PC-9 (cell line): ENCODE data around the gene SAMM50. TPM values are rescaled to one million over a fixed set of nuclear protein-coding genes. Genes with fewer than 3 reads are reported as not detected.
A peak's percentile ranks its signal among the peaks of the same experiment; 100 is the strongest.

Source experiments
- BruUV-seq: library from RNA; stranded (reverse); fragments of 400-500 nt; replicated peaks from 2 replicates; lab custom pipeline; 2021; lab: Mats Ljungman, UMichigan
- CTCF ChIA-PET: fragments of 300-600 bp; sonication (Branson Sonifier 250); formaldehyde crosslinking; loops from one replicate; lab custom pipeline; 2022; ENCODE audit warnings: antibody characterized with exemption; lab: Charles Lee
- POLR2A ChIA-PET: fragments of 300-600 bp; sonication (Branson Sonifier 250); formaldehyde crosslinking; loops from one replicate; lab custom pipeline; 2022; ENCODE audit warnings: antibody characterized with exemption; ENCODE audit not compliant: unreplicated experiment; lab: Charles Lee
- DNase-seq, 2 experiments: peaks; one replicate each; pipeline versions ENCODE4 v3.0.0 to v3.0.0-alpha.2; 2015 to 2022; ENCODE audit warnings: mixed read lengths in 1 of 2
- H2AFZ ChIP-seq: fragments of 200-600 bp; sonication (generic); 2 replicates; pipeline ENCODE4 v1.8.1; 2017; ENCODE audit warnings: antibody characterized with exemption
- H3F3A ChIP-seq: fragments of 200-600 bp; sonication (generic); 2 replicates; pipeline ENCODE4 v1.8.1; 2017; ENCODE audit warnings: antibody characterized with exemption, mild to moderate bottlenecking, low read depth; ENCODE audit not compliant: insufficient read depth
- H3K27ac ChIP-seq: fragments of 200-600 bp; sonication (generic); 2 replicates; pipeline ENCODE4 v1.6.1; 2016; ENCODE audit warnings: mixed run types
- H3K27me3 ChIP-seq: fragments of 200-600 bp; sonication (generic); 2 replicates; pipeline ENCODE4 v1.6.1; 2016; ENCODE audit warnings: low read depth, mixed run types; ENCODE audit not compliant: insufficient read depth
- H3K36me3 ChIP-seq: fragments of 200-600 bp; sonication (generic); 2 replicates; pipeline ENCODE4 v1.6.1; 2016; ENCODE audit warnings: low read depth, mixed run types
- H3K4me1 ChIP-seq: fragments of 200-600 bp; sonication (generic); replicated peaks from 2 replicates; pipeline ENCODE4 v1.6.1; 2016; ENCODE audit warnings: mixed run types; ENCODE audit not compliant: insufficient read depth
- H3K4me2 ChIP-seq: fragments of 200-600 bp; sonication (generic); 2 replicates; pipeline ENCODE4 v1.6.1; 2017; ENCODE audit warnings: mixed run types
- H3K4me3 ChIP-seq: fragments of 200-600 bp; sonication (generic); 2 replicates; pipeline ENCODE4 v1.6.1; 2016; ENCODE audit warnings: mixed run types
- H3K79me2 ChIP-seq: fragments of 200-600 bp; sonication (generic); 2 replicates; pipeline ENCODE4 v1.6.1; 2017; ENCODE audit warnings: low read depth, mixed run types
- H3K9me2 ChIP-seq: fragments of 200-600 bp; sonication (generic); 2 replicates; pipeline ENCODE4 v1.8.1; 2017; ENCODE audit warnings: mild to moderate bottlenecking; ENCODE audit not compliant: insufficient read depth
- H3K9me3 ChIP-seq: fragments of 200-600 bp; sonication (generic); 2 replicates; pipeline ENCODE4 v1.8.1; 2016; ENCODE audit warnings: low read depth; ENCODE audit not compliant: insufficient read depth
- H4K20me1 ChIP-seq: fragments of 200-600 bp; sonication (generic); 2 replicates; pipeline ENCODE4 v1.8.1; 2017; ENCODE audit not compliant: insufficient read depth
- EZH2 ChIP-seq: fragments of 200-600 bp; sonication (generic); IDR thresholded peaks from 2 replicates; pipeline ENCODE4 v1.8.0; 2017; ENCODE audit warnings: antibody characterized with exemption, low read depth
- intact Hi-C: fragments of 100-400 bp; cut with micrococcal nuclease; formaldehyde crosslinking; loops from one replicate; pipeline ENCODE4 v1.10.0; 2022; ENCODE audit not compliant: unreplicated experiment
- total RNA-seq: library from RNA; stranded (reverse); gene quantifications from 2 replicates; pipeline ENCODE4 v1.2.3, GENCODE V29; 2021
- TF ChIP-seq, protein P1 (sequence below): fragments of 200-600 bp; sonication (generic); conservative IDR thresholded peaks from 2 replicates; pipeline ENCODE4 v1.6.1; 2017; ENCODE audit warnings: mixed run types, antibody characterized with exemption, mild to moderate bottlenecking, moderate library complexity

SAMM50 gene
- total RNA-seq, 1 experiment from 2014 or later: 73.9 TPM

DNA sequence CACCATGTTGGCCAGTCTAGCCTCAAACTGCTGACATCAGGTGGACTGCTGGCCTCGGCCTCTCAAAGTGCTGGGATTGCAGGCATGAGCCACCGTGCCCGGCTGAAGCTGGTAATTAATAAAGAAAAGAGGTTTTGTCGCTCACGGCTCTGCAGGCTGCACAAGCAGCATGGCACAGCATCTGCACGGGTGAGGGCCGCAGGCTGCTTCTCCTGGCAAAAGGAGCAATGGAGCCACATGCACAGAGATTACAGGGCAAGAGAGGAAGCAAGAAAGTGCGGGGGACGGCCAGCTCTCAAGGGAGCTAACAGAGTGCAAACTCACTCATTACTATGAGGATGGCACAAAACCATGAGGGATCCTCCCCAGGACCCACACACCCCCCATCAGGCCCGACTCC lies 64.2 kb downstream of the SAMM50 start:
- no peak for DNase-seq
- CTCF ChIA-PET: no interaction called here
- Histone ChIP-seq H3K4me2 (no peak overlapping the region), H3K36me3 (no peaks in the 10 kb centered on the region), H3K4me3 (no peak overlapping the region), H3K79me2 (peaks cover 6% of the 10 kb centered on the region; the same call in 1 of the 2 replicates), H3K27me3 (no peaks in the 10 kb centered on the region), H3K9me2 (no peaks in the 10 kb centered on the region), H4K20me1 (no peaks in the 10 kb centered on the region), H3K4me1 (peaks cover 5% of the 10 kb centered on the region), H3K9me3 (no peaks in the 10 kb centered on the region), H2AFZ (no peak overlapping the region), H3F3A (no peaks in the 10 kb centered on the region), H3K27ac (no peak overlapping the region)
- no TSS peak for BruUV-seq
- POLR2A ChIA-PET: no interaction called here
- no peak for TF ChIP-seq EZH2
- TF ChIP-seq, protein P1, sequence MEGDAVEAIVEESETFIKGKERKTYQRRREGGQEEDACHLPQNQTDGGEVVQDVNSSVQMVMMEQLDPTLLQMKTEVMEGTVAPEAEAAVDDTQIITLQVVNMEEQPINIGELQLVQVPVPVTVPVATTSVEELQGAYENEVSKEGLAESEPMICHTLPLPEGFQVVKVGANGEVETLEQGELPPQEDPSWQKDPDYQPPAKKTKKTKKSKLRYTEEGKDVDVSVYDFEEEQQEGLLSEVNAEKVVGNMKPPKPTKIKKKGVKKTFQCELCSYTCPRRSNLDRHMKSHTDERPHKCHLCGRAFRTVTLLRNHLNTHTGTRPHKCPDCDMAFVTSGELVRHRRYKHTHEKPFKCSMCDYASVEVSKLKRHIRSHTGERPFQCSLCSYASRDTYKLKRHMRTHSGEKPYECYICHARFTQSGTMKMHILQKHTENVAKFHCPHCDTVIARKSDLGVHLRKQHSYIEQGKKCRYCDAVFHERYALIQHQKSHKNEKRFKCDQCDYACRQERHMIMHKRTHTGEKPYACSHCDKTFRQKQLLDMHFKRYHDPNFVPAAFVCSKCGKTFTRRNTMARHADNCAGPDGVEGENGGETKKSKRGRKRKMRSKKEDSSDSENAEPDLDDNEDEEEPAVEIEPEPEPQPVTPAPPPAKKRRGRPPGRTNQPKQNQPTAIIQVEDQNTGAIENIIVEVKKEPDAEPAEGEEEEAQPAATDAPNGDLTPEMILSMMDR: no peak
- intact Hi-C loops: no loop called here

DNA sequence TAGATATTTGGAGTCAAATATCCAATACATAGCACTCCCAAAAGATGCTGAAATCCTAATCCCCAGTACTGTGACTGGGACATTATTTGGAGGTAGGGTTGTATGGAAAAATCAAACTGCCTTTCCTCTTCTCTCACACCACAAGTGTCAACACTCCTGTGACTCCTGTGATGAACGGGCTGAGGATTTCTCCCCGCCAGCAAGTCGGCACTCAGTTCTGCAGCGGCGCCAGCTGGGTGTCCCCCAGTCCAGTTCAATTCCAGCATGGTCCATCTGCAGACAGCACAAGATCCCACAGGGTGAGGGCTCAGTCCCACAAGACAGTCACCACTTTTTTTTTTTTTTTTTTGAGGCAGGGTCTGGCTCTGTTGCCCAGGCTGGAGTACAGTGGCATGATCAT lies 64.6 kb downstream of the SAMM50 start:
- Histone ChIP-seq H3K4me1 (peaks cover 5% of the 10 kb centered on the region), H2AFZ (no peak overlapping the region), H3K9me3 (no peaks in the 10 kb centered on the region), H3K36me3 (no peaks in the 10 kb centered on the region), H3F3A (no peaks in the 10 kb centered on the region), H3K27ac (no peak overlapping the region), H3K27me3 (no peaks in the 10 kb centered on the region), H4K20me1 (no peaks in the 10 kb centered on the region), H3K4me3 (no peak overlapping the region), H3K4me2 (no peak overlapping the region), H3K79me2 (peaks cover 6% of the 10 kb centered on the region; the same call in 1 of the 2 replicates), H3K9me2 (no peaks in the 10 kb centered on the region)
- no peak for DNase-seq
- ChIA-PET POLR2A (no interaction called here), CTCF (no interaction called here)
- intact Hi-C loops: no loop called here
- BruUV-seq: no TSS peak
- no peak for TF ChIP-seq EZH2
- TF ChIP-seq, protein P1: no peak

DNA sequence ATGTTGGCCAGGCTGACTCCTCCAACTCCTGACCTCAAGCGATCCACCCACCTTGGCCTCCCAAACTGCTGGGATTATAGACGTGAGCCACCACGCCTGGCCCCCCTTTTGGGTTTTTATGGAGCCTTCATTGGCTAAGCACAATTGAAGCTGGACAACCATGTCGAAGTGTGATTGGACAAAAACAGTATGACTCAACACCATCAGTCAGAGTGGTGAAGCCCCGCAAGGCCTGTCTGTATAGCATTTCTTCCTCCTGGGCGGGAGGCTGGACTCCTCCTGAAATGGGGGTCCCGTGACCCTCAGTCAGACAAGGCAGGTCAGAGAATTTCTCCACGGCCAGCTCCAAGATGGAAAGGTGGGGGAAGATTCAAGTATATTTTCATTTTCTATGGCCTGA lies 65.7 kb downstream of the SAMM50 start:
- Histone ChIP-seq H3K79me2 (peaks cover 6% of the 10 kb centered on the region), H3K9me3 (no peaks in the 10 kb centered on the region), H3K4me3 (no peak overlapping the region), H3K36me3 (no peaks in the 10 kb centered on the region), H3K27me3 (no peaks in the 10 kb centered on the region), H3K9me2 (no peaks in the 10 kb centered on the region), H3K27ac (no peak overlapping the region), H3F3A (no peaks in the 10 kb centered on the region), H2AFZ (no peak overlapping the region), H4K20me1 (no peaks in the 10 kb centered on the region), H3K4me1 (peaks cover 5% of the 10 kb centered on the region), H3K4me2 (no peak overlapping the region)
- TF ChIP-seq, protein P1: no peak
- TF ChIP-seq EZH2: no peak
- no peak for DNase-seq
- CTCF ChIA-PET: no interaction called here
- TSS peak; percentile 8 for BruUV-seq
- POLR2A ChIA-PET: no interaction called here
- intact Hi-C loops: no loop called here
